WI38 (cell line): ENCODE results near the gene TMEM123.

Source experiments
- H3K4me3 ChIP-seq: 2 replicates; pipeline ENCODE4 v1.5.1; 2011; ENCODE audit warnings: low read depth, mild to moderate bottlenecking, control low read depth, low read length
- CTCF ChIP-seq: IDR thresholded peaks from 2 replicates; pipeline ENCODE4 v1.5.1; 2012; ENCODE audit warnings: low read depth, mild to moderate bottlenecking, control low read depth, low read length

Gene TMEM123

GRCh38 chr11:102395720-102396393, 56.7 kb downstream of the TMEM123 start:
- TF ChIP-seq CTCF, result no peak

GRCh38 chr11:102393272-102393730, 59.3 kb downstream of the TMEM123 start:
- TF ChIP-seq CTCF, result no peak

More at GRCh38 chr11:102395720-102396393, 56.7 kb downstream of the TMEM123 start:
- H3K4me3 ChIP-seq, result no peak overlapping the region

GRCh38 chr11:102391549-102392237, 60.9 kb downstream of the TMEM123 start:
- H3K4me3 ChIP-seq, result no peak overlapping the region
- TF ChIP-seq CTCF, result no peak

More at GRCh38 chr11:102393272-102393730, 59.3 kb downstream of the TMEM123 start:
- H3K4me3 ChIP-seq, result no peak overlapping the region

GRCh38 chr11:102390667-102391465, 61.7 kb downstream of the TMEM123 start:
- no peak overlapping the region for H3K4me3 ChIP-seq
- TF ChIP-seq CTCF, result peak; percentile 93

- H3K4me3 ChIP-seq, result no peak overlapping the region
- no peak for TF ChIP-seq CTCF
These were observed 63.3 kb downstream of the TMEM123 start for GRCh38 chr11:102389253-102389652.

GRCh38 chr11:102387043-102387781, 65.4 kb downstream of the TMEM123 start:
- TF ChIP-seq CTCF, result no peak
- H3K4me3 ChIP-seq, result no peak overlapping the region
